GM23338 (cell line): ENCODE results near the gene PAK4. TPM values are rescaled to one million over a fixed set of nuclear protein-coding genes. Genes with fewer than 3 reads are reported as not detected.

Source experiments
- ATAC-seq: fragments of 200-7000 bp; cut with Tn5 transposase; 3 replicates; pipeline ENCODE4 v1.9.1; 2020
- DNase-seq: peaks from one replicate; pipeline ENCODE4 v3.0.0-alpha.2; 2015; ENCODE audit warnings: low spot score
- H2AFZ ChIP-seq: fragments of 200-600 bp; sonication (generic); 2 replicates; pipeline ENCODE4 v1.8.0; 2016; ENCODE audit warnings: antibody characterized with exemption, mild to moderate bottlenecking, moderate library complexity
- H3F3A ChIP-seq: fragments of 200-600 bp; sonication (generic); replicated peaks from 2 replicates; pipeline ENCODE4 v1.8.0; 2017; ENCODE audit warnings: antibody characterized with exemption, mixed run types, low read depth
- H3K27ac ChIP-seq: fragments of 200-600 bp; sonication (generic); 2 replicates; pipeline ENCODE4 v1.6.1; 2016; ENCODE audit warnings: low read depth
- H3K27me3 ChIP-seq: fragments of 200-600 bp; sonication (generic); 2 replicates; pipeline ENCODE4 v1.8.0; 2016; ENCODE audit warnings: mild to moderate bottlenecking, mixed run types, moderate library complexity; ENCODE audit not compliant: insufficient read depth
- H3K36me3 ChIP-seq: fragments of 200-600 bp; sonication (generic); 2 replicates; pipeline ENCODE4 v1.8.0; 2016; ENCODE audit warnings: mild to moderate bottlenecking; ENCODE audit not compliant: insufficient read depth
- H3K4me1 ChIP-seq: fragments of 200-600 bp; sonication (generic); 2 replicates; pipeline ENCODE4 v1.8.0; 2016; ENCODE audit warnings: mild to moderate bottlenecking, moderate library complexity; ENCODE audit not compliant: insufficient read depth
- H3K4me2 ChIP-seq: fragments of 200-600 bp; sonication (generic); 2 replicates; pipeline ENCODE4 v1.7.1; 2017; ENCODE audit warnings: mixed run types
- H3K4me3 ChIP-seq: fragments of 200-600 bp; sonication (generic); 2 replicates; pipeline ENCODE4 v1.6.1; 2016; ENCODE audit warnings: mixed run types
- H3K79me2 ChIP-seq: fragments of 200-600 bp; sonication (generic); replicated peaks from 2 replicates; pipeline ENCODE4 v1.8.0; 2017; ENCODE audit warnings: mild to moderate bottlenecking; ENCODE audit not compliant: insufficient read depth
- H3K9me2 ChIP-seq: fragments of 200-600 bp; sonication (generic); 2 replicates; pipeline ENCODE4 v1.8.0; 2017; ENCODE audit not compliant: insufficient read depth
- H4K20me1 ChIP-seq: fragments of 200-600 bp; sonication (generic); replicated peaks from 2 replicates; pipeline ENCODE4 v1.8.0; 2017; ENCODE audit warnings: mild to moderate bottlenecking; ENCODE audit not compliant: insufficient read depth
- H3K27ac Mint-ChIP-seq: 2 replicates; pipeline ENCODE4 v1.8.0; 2020; ENCODE audit warnings: inconsistent platforms, mild to moderate bottlenecking, moderate library complexity, mixed read lengths
- H3K27me3 Mint-ChIP-seq: 3 replicates; pipeline ENCODE4 v1.8.0; 2022; ENCODE audit warnings: low read depth, mild to moderate bottlenecking, moderate library complexity, mixed read lengths, inconsistent platforms; ENCODE audit not compliant: insufficient read depth, poor library complexity
- H3K36me3 Mint-ChIP-seq: 3 replicates; pipeline ENCODE4 v1.8.0; 2021; ENCODE audit warnings: low read depth, mild to moderate bottlenecking, inconsistent platforms, moderate library complexity, mixed read lengths
- H3K4me1 Mint-ChIP-seq: 3 replicates; pipeline ENCODE4 v1.8.0; 2020; ENCODE audit warnings: mild to moderate bottlenecking, inconsistent platforms, mixed read lengths
- H3K4me3 Mint-ChIP-seq: 3 replicates; pipeline ENCODE4 v1.8.0; 2021; ENCODE audit warnings: moderate library complexity, mild to moderate bottlenecking, inconsistent platforms, mixed read lengths
- H3K9me3 Mint-ChIP-seq: 3 replicates; pipeline ENCODE4 v1.8.0; 2020; ENCODE audit warnings: moderate library complexity, mild to moderate bottlenecking, inconsistent platforms, mixed read lengths
- JUNB ChIP-seq: IDR thresholded peaks from one replicate; pipeline ENCODE4 v1.6.1; 2016; ENCODE audit warnings: antibody characterized with exemption; ENCODE audit not compliant: unreplicated experiment
- STAT1 ChIP-seq: IDR thresholded peaks from one replicate; pipeline ENCODE4 v1.6.1; 2016; ENCODE audit warnings: antibody characterized with exemption; ENCODE audit not compliant: unreplicated experiment
- ZNF114 ChIP-seq: fragments of 250-450 bp; sonication (Bioruptor Pico); IDR thresholded peaks from 2 replicates; pipeline ENCODE4 v1.5.0; 2020; ENCODE audit warnings: mild to moderate bottlenecking, moderate library complexity
- polyA plus RNA-seq: library from polyadenylated mRNA; unstranded; fragments of >200 nt; fragmentation: Nextera tagmentation; extraction: Ambion mirVana; gene quantifications from 2 replicates; pipeline ENCODE4 v1.2.1, GENCODE V29; 2016
- total RNA-seq: library from RNA; depleted of rRNA; stranded (reverse); fragments of >200 nt; shearing (Covaris generic); gene quantifications from 2 replicates; pipeline ENCODE4 v1.2.3, GENCODE V29; 2014
- TF ChIP-seq, protein P1 (sequence below): fragments of 250-450 bp; sonication (Bioruptor Pico); IDR thresholded peaks from 2 replicates; pipeline ENCODE4 v1.5.0; 2020; ENCODE audit warnings: mild to moderate bottlenecking, moderate library complexity
- TF ChIP-seq, protein P2 (sequence below), 2 experiments: fragments of 200-600 bp in 1 of 2; sonication (generic) in 1 of 2; conservative IDR thresholded peaks; 2 replicates each; pipeline versions ENCODE4 v1.5.1 to v1.6.1; 2016 to 2017; ENCODE audit warnings: antibody characterized with exemption in 2 of 2, low read depth in 2 of 2, mild to moderate bottlenecking in 2 of 2, moderate library complexity in 1 of 2

PAK4 gene
- total and polyA plus RNA-seq, 2 experiments from 2014 or later = 28.7 to 35.4 TPM

DNA sequence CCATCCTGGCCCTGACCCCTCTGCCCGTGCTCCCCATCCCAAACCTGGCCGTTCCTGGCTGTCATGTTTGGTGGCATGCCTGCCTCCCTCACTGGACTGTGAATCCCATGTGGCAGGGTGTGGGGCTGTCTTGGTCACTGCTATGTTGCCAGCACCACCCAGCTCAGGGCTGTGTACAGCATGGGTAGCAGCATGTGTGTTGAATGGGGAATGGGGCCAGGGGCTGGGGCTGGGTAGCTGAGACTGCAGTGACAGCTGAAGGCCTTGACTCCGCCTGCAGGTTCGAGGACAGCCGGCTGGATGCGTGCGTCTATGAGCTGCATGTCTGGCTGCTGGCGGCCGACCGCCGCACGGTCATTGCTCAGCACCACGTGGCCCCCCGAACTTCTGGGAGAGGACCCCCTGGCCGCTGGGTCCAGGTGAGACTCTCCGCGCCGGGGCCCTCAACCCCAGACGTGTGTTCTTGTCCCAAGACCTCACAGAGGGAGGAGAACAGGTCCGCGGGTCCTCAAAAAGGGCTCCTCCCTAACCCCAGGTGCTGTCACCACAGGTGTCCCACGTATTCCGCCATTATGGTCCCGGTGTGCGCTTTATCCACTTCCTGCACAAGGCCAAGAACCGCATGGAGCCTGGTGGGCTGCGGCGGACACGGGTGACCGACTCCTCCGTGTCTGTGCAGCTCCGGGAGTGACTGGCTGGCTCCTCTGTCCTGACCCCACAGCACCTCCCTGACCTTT, 74.6 kb downstream of the PAK4 start (continued):
- TF ChIP-seq, protein P1, sequence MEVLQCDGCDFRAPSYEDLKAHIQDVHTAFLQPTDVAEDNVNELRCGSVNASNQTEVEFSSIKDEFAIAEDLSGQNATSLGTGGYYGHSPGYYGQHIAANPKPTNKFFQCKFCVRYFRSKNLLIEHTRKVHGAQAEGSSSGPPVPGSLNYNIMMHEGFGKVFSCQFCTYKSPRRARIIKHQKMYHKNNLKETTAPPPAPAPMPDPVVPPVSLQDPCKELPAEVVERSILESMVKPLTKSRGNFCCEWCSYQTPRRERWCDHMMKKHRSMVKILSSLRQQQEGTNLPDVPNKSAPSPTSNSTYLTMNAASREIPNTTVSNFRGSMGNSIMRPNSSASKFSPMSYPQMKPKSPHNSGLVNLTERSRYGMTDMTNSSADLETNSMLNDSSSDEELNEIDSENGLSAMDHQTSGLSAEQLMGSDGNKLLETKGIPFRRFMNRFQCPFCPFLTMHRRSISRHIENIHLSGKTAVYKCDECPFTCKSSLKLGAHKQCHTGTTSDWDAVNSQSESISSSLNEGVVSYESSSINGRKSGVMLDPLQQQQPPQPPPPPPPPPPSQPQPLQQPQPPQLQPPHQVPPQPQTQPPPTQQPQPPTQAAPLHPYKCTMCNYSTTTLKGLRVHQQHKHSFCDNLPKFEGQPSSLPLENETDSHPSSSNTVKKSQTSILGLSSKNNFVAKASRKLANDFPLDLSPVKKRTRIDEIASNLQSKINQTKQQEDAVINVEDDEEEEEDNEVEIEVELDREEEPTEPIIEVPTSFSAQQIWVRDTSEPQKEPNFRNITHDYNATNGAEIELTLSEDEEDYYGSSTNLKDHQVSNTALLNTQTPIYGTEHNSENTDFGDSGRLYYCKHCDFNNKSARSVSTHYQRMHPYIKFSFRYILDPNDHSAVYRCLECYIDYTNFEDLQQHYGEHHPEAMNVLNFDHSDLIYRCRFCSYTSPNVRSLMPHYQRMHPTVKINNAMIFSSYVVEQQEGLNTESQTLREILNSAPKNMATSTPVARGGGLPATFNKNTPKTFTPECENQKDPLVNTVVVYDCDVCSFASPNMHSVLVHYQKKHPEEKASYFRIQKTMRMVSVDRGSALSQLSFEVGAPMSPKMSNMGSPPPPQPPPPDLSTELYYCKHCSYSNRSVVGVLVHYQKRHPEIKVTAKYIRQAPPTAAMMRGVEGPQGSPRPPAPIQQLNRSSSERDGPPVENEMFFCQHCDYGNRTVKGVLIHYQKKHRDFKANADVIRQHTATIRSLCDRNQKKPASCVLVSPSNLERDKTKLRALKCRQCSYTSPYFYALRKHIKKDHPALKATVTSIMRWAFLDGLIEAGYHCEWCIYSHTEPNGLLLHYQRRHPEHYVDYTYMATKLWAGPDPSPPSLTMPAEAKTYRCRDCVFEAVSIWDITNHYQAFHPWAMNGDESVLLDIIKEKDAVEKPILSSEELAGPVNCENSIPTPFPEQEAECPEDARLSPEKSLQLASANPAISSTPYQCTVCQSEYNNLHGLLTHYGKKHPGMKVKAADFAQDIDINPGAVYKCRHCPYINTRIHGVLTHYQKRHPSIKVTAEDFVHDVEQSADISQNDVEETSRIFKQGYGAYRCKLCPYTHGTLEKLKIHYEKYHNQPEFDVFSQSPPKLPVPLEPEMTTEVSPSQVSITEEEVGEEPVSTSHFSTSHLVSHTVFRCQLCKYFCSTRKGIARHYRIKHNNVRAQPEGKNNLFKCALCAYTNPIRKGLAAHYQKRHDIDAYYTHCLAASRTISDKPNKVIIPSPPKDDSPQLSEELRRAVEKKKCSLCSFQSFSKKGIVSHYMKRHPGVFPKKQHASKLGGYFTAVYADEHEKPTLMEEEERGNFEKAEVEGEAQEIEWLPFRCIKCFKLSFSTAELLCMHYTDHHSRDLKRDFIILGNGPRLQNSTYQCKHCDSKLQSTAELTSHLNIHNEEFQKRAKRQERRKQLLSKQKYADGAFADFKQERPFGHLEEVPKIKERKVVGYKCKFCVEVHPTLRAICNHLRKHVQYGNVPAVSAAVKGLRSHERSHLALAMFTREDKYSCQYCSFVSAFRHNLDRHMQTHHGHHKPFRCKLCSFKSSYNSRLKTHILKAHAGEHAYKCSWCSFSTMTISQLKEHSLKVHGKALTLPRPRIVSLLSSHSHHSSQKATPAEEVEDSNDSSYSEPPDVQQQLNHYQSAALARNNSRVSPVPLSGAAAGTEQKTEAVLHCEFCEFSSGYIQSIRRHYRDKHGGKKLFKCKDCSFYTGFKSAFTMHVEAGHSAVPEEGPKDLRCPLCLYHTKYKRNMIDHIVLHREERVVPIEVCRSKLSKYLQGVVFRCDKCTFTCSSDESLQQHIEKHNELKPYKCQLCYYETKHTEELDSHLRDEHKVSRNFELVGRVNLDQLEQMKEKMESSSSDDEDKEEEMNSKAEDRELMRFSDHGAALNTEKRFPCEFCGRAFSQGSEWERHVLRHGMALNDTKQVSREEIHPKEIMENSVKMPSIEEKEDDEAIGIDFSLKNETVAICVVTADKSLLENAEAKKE (CRISPR knock-in tag) = no peak
- TF ChIP-seq ZNF114 (CRISPR knock-in tag) (no peak), JUNB (no peak)
- TF ChIP-seq, protein P2, sequence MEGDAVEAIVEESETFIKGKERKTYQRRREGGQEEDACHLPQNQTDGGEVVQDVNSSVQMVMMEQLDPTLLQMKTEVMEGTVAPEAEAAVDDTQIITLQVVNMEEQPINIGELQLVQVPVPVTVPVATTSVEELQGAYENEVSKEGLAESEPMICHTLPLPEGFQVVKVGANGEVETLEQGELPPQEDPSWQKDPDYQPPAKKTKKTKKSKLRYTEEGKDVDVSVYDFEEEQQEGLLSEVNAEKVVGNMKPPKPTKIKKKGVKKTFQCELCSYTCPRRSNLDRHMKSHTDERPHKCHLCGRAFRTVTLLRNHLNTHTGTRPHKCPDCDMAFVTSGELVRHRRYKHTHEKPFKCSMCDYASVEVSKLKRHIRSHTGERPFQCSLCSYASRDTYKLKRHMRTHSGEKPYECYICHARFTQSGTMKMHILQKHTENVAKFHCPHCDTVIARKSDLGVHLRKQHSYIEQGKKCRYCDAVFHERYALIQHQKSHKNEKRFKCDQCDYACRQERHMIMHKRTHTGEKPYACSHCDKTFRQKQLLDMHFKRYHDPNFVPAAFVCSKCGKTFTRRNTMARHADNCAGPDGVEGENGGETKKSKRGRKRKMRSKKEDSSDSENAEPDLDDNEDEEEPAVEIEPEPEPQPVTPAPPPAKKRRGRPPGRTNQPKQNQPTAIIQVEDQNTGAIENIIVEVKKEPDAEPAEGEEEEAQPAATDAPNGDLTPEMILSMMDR (conservative IDR thresholded peaks at IDR 0.05; ENCODE audit: low read depth in 2 of 2) = no peak

DNA sequence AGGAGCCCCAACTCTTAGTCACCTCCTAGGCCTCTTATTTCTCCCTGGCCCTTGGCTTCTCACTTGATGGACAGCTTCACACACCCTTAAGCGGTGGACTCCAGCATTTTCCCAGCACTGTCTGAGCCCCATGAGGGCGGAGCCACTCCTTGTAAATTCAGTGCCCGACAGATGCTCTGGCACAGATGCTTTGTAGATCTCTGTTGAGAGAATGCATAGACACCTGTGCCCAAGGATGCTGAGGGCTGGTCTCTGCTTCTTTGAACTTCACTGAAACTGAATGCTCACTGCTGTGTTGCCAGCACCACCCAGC, 75.2 kb downstream of the PAK4 start:
- H3K27me3 Mint-ChIP-seq = peaks cover 44% of the 10 kb centered on the region
- no peak overlapping the region; the same call in 2 of the 3 replicates for H3K4me3 Mint-ChIP-seq
- H3K9me3 Mint-ChIP-seq = peaks cover 3% of the 10 kb centered on the region; the same call in 2 of the 3 replicates
- Histone ChIP-seq H3K4me1 (peaks cover 6% of the 10 kb centered on the region), H4K20me1 (no peaks in the 10 kb centered on the region), H3K27me3 (peaks cover 60% of the 10 kb centered on the region), H3K4me2 (no peak overlapping the region), H3K79me2 (no peaks in the 10 kb centered on the region), H3K27ac (no peak overlapping the region), H2AFZ (no peak overlapping the region), H3K9me2 (no peaks in the 10 kb centered on the region), H3K4me3 (no peak overlapping the region), H3K36me3 (no peaks in the 10 kb centered on the region), H3F3A (no peaks in the 10 kb centered on the region)
- no peaks in the 10 kb centered on the region; the same call in 2 of the 3 replicates for H3K36me3 Mint-ChIP-seq
- ATAC-seq (no peak), DNase-seq (no peak)
- H3K4me1 Mint-ChIP-seq = peaks cover 11% of the 10 kb centered on the region
- no peak for TF ChIP-seq STAT1
- no peak overlapping the region for H3K27ac Mint-ChIP-seq
